Measurements from ENCODE around the gene CYP3A7. TPM values are rescaled to one million over a fixed set of nuclear protein-coding genes. Genes with fewer than 3 reads are reported as not detected.

CYP3A7 gene
- total and polyA plus RNA-seq, 9 of the 15 experiments (the other 6 are each of a cell fraction or from before 2014, with no cell fraction given), result 0.20 TPM; not detected in 8

- TF ChIP-seq USF2 (CRISPR knock-in tag; IDR thresholded peaks at IDR 0.05), result no peak
- no peak for TF ChIP-seq ZNF780A (CRISPR knock-in tag; IDR thresholded peaks at IDR 0.05)
- no peak for TF ChIP-seq RREB1 (CRISPR knock-in tag; IDR thresholded peaks at IDR 0.05)
- peak; percentile 63 for TF ChIP-seq RBFOX2 (IDR thresholded peaks at IDR 0.05; ENCODE audit: low read depth, low read length)
- 0 out of 2 replicates have a peak, but pooled peaks have one; percentile 9 for TF ChIP-seq SMC3 (conservative IDR thresholded peaks at IDR 0.05; ENCODE audit: insufficient read depth, low read depth, low read length)
- peak in 1 of 2 experiments; percentile 38; a peak in 1 of 3 replicates for TF ChIP-seq CBX3 (IDR thresholded peaks at IDR 0.05; ENCODE audit: borderline replicate concordance in 1 of 2, low read length in 2 of 2)
- TF ChIP-seq PHF8 (IDR thresholded peaks at IDR 0.05; ENCODE audit: borderline replicate concordance, low read length), result peak; percentile 19; the same call in 1 of the 2 replicates
- 0 out of 2 replicates have a peak, but pooled peaks have one; percentile 26 for TF ChIP-seq AFF4 (CRISPR knock-in tag; IDR thresholded peaks at IDR 0.05)
- peak; percentile 1; the same call in 1 of the 2 replicates for TF ChIP-seq ATF3 (IDR thresholded peaks at IDR 0.05)
- TF ChIP-seq ATF3 (CRISPR knock-in tag; conservative IDR thresholded peaks at IDR 0.05), result no peak
- peak; percentile 49; the same call in 1 of the 2 replicates for TF ChIP-seq JUND (IDR thresholded peaks at IDR 0.05; ENCODE audit: borderline replicate concordance, low read depth, low read length)
- peak; percentile 46; the same call in 1 of the 3 replicates for TF ChIP-seq JUND (tag; IDR thresholded peaks at IDR 0.05; ENCODE audit: borderline replicate concordance, low read depth, low read length)
- peak; percentile 58 for TF ChIP-seq SUPT5H (IDR thresholded peaks at IDR 0.05)
- TF ChIP-seq GATAD2B (IDR thresholded peaks at IDR 0.05; ENCODE audit: borderline replicate concordance), result 0 out of 2 replicates have a peak, but pooled peaks have one; percentile 29
- TF ChIP-seq MAFG (tag; conservative IDR thresholded peaks at IDR 0.05), result peak; percentile 56
Measured at GRCh38 chr7:99679400-99680191, 55.4 kb downstream of the CYP3A7 start, which contains the start of gene CYP3A5 (continued).
